SU-DHL-6 (cell line): ENCODE results near the gene PLEKHA5.

Experiments used
- H2AFZ ChIP-seq: fragments of 200-600 bp; sonication (generic); 2 replicates; pipeline ENCODE4 v1.6.1; 2014; ENCODE audit warnings: low read depth, mild to moderate bottlenecking, moderate library complexity, mixed read lengths, antibody characterized with exemption, low read length; ENCODE audit not compliant: severe bottlenecking
- H3F3A ChIP-seq: fragments of 200-600 bp; shearing (Covaris generic); 2 replicates; pipeline ENCODE4 v1.6.0; 2016; ENCODE audit warnings: antibody characterized with exemption, mild to moderate bottlenecking; ENCODE audit not compliant: insufficient read depth
- H3K27ac ChIP-seq: fragments of 200-600 bp; sonication (generic); 2 replicates; pipeline ENCODE4 v1.5.1; 2016; ENCODE audit warnings: low read depth, mild to moderate bottlenecking, low read length, moderate library complexity, mixed read lengths
- H3K27me3 ChIP-seq: fragments of 200-600 bp; sonication (generic), shearing (Covaris generic); 2 replicates; pipeline ENCODE4 v1.6.0; 2014; ENCODE audit warnings: mild to moderate bottlenecking, low read length
- H3K36me3 ChIP-seq: fragments of 200-600 bp; sonication (generic); 2 replicates; pipeline ENCODE4 v1.6.1; 2014; ENCODE audit warnings: mild to moderate bottlenecking, low read length, mixed read lengths
- H3K4me2 ChIP-seq: fragments of 300-600, 200-600 bp; shearing (Covaris generic), sonication (generic); 2 replicates; pipeline ENCODE4 v1.6.0; 2014; ENCODE audit warnings: low read length, low read depth, mild to moderate bottlenecking; ENCODE audit not compliant: poor library complexity, severe bottlenecking
- H3K4me3 ChIP-seq: fragments of 200-600 bp; sonication (generic); 2 replicates; pipeline ENCODE4 v1.5.1; 2014; ENCODE audit warnings: antibody characterized with exemption, low read length, mild to moderate bottlenecking, mixed read lengths; ENCODE audit not compliant: insufficient read depth, poor library complexity, severe bottlenecking
- H3K79me2 ChIP-seq: fragments of 200-600 bp; sonication (generic); 2 replicates; pipeline ENCODE4 v1.6.1; 2014; ENCODE audit warnings: mild to moderate bottlenecking, low read length, moderate library complexity; ENCODE audit not compliant: insufficient read depth
- H3K9ac ChIP-seq: fragments of 200-600 bp; sonication (generic); 2 replicates; pipeline ENCODE4 v1.7.0; 2014; ENCODE audit warnings: mild to moderate bottlenecking, low read length
- H3K9me2 ChIP-seq: fragments of 200-600 bp; sonication (generic); replicated peaks from 2 replicates; pipeline ENCODE4 v1.6.1; 2014; ENCODE audit warnings: low read length; ENCODE audit not compliant: insufficient read depth
- H3K9me3 ChIP-seq: fragments of 200-600 bp; sonication (generic); 2 replicates; pipeline ENCODE4 v1.6.1; 2014; ENCODE audit warnings: low read length, mixed read lengths; ENCODE audit not compliant: insufficient read depth
- H4K20me1 ChIP-seq: fragments of 200-600 bp; sonication (generic); 2 replicates; pipeline ENCODE4 v1.6.1; 2014; ENCODE audit warnings: low read depth, mild to moderate bottlenecking, antibody characterized with exemption, low read length, moderate library complexity, mixed read lengths
- CTCF ChIP-seq: fragments of 200-600 bp; sonication (generic); IDR thresholded peaks from one replicate; pipeline ENCODE4 v1.5.1; 2017; ENCODE audit warnings: antibody characterized with exemption, mild to moderate bottlenecking, low read length, moderate library complexity; ENCODE audit not compliant: insufficient read depth, poor library complexity, severe bottlenecking
- EZH2phosphoT487 ChIP-seq: fragments of 200-600 bp; sonication (generic), shearing (Covaris generic); conservative IDR thresholded peaks from 2 replicates; pipeline ENCODE4 v1.6.1; 2018; ENCODE audit warnings: mild to moderate bottlenecking, antibody characterized with exemption, low read length, moderate library complexity, mixed read lengths

Gene PLEKHA5

GRCh38 chr12:19263672-19264071 is 134.1 kb downstream of the PLEKHA5 start:
- H3F3A ChIP-seq: no peaks in the 10 kb centered on the region
- H3K9me2 ChIP-seq: no peaks in the 10 kb centered on the region
- no peaks in the 10 kb centered on the region for H3K27me3 ChIP-seq
- no peak overlapping the region for H3K9ac ChIP-seq
- no peaks in the 10 kb centered on the region for H3K36me3 ChIP-seq
- no peaks in the 10 kb centered on the region for H3K79me2 ChIP-seq
- no peak overlapping the region for H3K4me2 ChIP-seq
- H4K20me1 ChIP-seq: no peaks in the 10 kb centered on the region
- TF ChIP-seq CTCF: no peak
- no peak for TF ChIP-seq EZH2phosphoT487
- no peaks in the 10 kb centered on the region for H3K9me3 ChIP-seq
- H2AFZ ChIP-seq: no peak overlapping the region
- H3K27ac ChIP-seq: no peak overlapping the region
- no peak overlapping the region for H3K4me3 ChIP-seq

GRCh38 chr12:19273482-19274330 is 144.2 kb downstream of the PLEKHA5 start:
- no peak overlapping the region for H3K4me2 ChIP-seq
- H3K27ac ChIP-seq: no peak overlapping the region
- H3K79me2 ChIP-seq: no peaks in the 10 kb centered on the region
- H4K20me1 ChIP-seq: no peaks in the 10 kb centered on the region
- H3K36me3 ChIP-seq: no peaks in the 10 kb centered on the region
- TF ChIP-seq CTCF (no peak), EZH2phosphoT487 (no peak)
- H3K4me3 ChIP-seq: no peak overlapping the region
- H3K27me3 ChIP-seq: no peaks in the 10 kb centered on the region
- no peak overlapping the region for H3K9ac ChIP-seq
- H3K9me2 ChIP-seq: no peaks in the 10 kb centered on the region
- no peaks in the 10 kb centered on the region for H3K9me3 ChIP-seq
- H3F3A ChIP-seq: no peaks in the 10 kb centered on the region
- no peak overlapping the region for H2AFZ ChIP-seq

GRCh38 chr12:19276767-19277166 is 147.2 kb downstream of the PLEKHA5 start:
- no peaks in the 10 kb centered on the region for H4K20me1 ChIP-seq
- no peak overlapping the region for H3K4me3 ChIP-seq
- H3K9ac ChIP-seq: no peak overlapping the region
- no peak for TF ChIP-seq EZH2phosphoT487
- TF ChIP-seq CTCF: no peak
- no peaks in the 10 kb centered on the region for H3K79me2 ChIP-seq
- H3K9me3 ChIP-seq: no peaks in the 10 kb centered on the region
- no peaks in the 10 kb centered on the region for H3K36me3 ChIP-seq
- no peak overlapping the region for H3K4me2 ChIP-seq
- H3K27ac ChIP-seq: no peak overlapping the region
- no peaks in the 10 kb centered on the region for H3F3A ChIP-seq
- H2AFZ ChIP-seq: no peak overlapping the region
- H3K9me2 ChIP-seq: no peaks in the 10 kb centered on the region
- H3K27me3 ChIP-seq: no peaks in the 10 kb centered on the region
